Measurements from ENCODE around the gene TMEM82.

DNA sequence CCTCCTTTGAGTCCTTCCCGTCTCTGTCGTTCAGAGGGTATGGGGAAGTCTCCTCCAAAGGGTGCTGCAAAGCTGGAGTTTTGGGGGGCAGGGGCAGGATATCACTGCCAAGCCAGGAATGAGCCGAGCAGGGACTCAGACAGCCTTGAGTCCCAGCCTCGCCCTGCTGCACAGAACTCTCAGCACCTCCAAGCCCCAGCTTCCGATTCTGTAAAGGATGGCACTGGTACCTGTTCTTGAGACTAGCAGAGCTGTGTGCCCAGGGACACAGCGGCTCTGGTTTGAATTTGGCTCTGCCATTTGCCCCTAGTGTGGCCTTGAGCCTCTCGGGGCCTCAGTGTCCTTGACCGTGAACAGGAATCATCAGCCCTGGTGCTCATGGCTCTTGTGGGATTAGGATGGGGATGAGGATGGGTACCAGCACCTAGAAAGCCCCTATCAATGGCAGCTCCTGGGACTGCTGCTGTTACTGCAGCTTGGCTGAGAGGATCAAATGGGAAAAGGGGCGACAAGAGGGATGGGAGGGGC is 14.8 kb downstream of the TMEM82 start:
- no peak for TF ChIP-seq POLR2A (IDR thresholded peaks at IDR 0.05)
- TF ChIP-seq, protein P1, sequence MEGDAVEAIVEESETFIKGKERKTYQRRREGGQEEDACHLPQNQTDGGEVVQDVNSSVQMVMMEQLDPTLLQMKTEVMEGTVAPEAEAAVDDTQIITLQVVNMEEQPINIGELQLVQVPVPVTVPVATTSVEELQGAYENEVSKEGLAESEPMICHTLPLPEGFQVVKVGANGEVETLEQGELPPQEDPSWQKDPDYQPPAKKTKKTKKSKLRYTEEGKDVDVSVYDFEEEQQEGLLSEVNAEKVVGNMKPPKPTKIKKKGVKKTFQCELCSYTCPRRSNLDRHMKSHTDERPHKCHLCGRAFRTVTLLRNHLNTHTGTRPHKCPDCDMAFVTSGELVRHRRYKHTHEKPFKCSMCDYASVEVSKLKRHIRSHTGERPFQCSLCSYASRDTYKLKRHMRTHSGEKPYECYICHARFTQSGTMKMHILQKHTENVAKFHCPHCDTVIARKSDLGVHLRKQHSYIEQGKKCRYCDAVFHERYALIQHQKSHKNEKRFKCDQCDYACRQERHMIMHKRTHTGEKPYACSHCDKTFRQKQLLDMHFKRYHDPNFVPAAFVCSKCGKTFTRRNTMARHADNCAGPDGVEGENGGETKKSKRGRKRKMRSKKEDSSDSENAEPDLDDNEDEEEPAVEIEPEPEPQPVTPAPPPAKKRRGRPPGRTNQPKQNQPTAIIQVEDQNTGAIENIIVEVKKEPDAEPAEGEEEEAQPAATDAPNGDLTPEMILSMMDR (IDR thresholded peaks at IDR 0.05), result no peak

Measured in right lobe of liver (tissue), 4 donors.